GM12878 (cell line): ENCODE measurements around the gene DLG2.

Experiments used
- NFYB ChIP-seq: IDR thresholded peaks from 2 replicates; pipeline ENCODE4 v1.6.1; 2011; ENCODE audit warnings: low read depth, mild to moderate bottlenecking, low read length, improper control_type of control experiment, moderate library complexity; ENCODE audit not compliant: insufficient read depth
- TF ChIP-seq, protein P1 (sequence below): IDR thresholded peaks from 2 replicates; pipeline ENCODE4 v1.6.1; 2012; ENCODE audit warnings: low read length, inconsistent platforms
- TF ChIP-seq, protein P2 (sequence below), 3 experiments: IDR thresholded peaks in 2 of 3; conservative IDR thresholded peaks in 1 of 3; 2 replicates each; pipeline ENCODE4 v1.5.1; 2011; ENCODE audit warnings: low read depth in 3 of 3, low read length in 3 of 3, mild to moderate bottlenecking in 3 of 3, control low read depth in 2 of 3, moderate library complexity in 2 of 3, inconsistent platforms in 1 of 3, mixed read lengths in 1 of 3; ENCODE audit not compliant: control insufficient read depth in 2 of 3, insufficient read depth in 1 of 3; ENCODE audit errors: extremely low read depth in 1 of 3

DNA sequence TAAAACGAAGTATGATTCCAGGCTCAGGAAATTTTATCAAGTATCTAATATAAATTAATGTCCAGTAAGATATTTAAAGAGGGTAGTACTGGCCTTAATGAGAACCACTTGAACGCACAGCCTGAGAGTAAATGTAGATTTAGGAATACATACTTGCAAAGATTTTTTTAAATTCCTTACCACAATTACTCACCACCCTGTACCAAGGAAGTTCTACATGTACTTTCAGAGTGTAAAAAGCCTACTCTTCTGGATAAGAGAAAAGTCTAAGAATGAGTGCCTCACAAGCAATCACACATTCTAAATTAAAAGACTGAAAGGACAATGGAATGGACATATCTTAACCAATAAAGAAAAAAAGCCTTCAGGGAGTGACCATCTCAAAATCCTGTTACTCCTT is 697.4 kb downstream of the DLG2 start:
- TF ChIP-seq, protein P1, sequence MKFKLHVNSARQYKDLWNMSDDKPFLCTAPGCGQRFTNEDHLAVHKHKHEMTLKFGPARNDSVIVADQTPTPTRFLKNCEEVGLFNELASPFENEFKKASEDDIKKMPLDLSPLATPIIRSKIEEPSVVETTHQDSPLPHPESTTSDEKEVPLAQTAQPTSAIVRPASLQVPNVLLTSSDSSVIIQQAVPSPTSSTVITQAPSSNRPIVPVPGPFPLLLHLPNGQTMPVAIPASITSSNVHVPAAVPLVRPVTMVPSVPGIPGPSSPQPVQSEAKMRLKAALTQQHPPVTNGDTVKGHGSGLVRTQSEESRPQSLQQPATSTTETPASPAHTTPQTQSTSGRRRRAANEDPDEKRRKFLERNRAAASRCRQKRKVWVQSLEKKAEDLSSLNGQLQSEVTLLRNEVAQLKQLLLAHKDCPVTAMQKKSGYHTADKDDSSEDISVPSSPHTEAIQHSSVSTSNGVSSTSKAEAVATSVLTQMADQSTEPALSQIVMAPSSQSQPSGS = no peak
- TF ChIP-seq, protein P2, sequence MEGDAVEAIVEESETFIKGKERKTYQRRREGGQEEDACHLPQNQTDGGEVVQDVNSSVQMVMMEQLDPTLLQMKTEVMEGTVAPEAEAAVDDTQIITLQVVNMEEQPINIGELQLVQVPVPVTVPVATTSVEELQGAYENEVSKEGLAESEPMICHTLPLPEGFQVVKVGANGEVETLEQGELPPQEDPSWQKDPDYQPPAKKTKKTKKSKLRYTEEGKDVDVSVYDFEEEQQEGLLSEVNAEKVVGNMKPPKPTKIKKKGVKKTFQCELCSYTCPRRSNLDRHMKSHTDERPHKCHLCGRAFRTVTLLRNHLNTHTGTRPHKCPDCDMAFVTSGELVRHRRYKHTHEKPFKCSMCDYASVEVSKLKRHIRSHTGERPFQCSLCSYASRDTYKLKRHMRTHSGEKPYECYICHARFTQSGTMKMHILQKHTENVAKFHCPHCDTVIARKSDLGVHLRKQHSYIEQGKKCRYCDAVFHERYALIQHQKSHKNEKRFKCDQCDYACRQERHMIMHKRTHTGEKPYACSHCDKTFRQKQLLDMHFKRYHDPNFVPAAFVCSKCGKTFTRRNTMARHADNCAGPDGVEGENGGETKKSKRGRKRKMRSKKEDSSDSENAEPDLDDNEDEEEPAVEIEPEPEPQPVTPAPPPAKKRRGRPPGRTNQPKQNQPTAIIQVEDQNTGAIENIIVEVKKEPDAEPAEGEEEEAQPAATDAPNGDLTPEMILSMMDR (IDR thresholded peaks at IDR 0.05 in 2 of 3, conservative IDR thresholded peaks at IDR 0.05 in 1 of 3; ENCODE audit: control insufficient read depth in 2 of 3, extremely low read depth in 1 of 3, insufficient read depth in 1 of 3, low read depth in 3 of 3, low read length in 3 of 3) = no peak
- no peak for TF ChIP-seq NFYB
